NCI-H2196 (cell line): Measurements from ENCODE around the gene PCDH1.

Experiments used
- DNase-seq: peaks from one replicate; lab custom pipeline; 2025; ENCODE audit not compliant: unreplicated experiment; lab: John Stamatoyannopoulos, UW

PCDH1 gene

DNA sequence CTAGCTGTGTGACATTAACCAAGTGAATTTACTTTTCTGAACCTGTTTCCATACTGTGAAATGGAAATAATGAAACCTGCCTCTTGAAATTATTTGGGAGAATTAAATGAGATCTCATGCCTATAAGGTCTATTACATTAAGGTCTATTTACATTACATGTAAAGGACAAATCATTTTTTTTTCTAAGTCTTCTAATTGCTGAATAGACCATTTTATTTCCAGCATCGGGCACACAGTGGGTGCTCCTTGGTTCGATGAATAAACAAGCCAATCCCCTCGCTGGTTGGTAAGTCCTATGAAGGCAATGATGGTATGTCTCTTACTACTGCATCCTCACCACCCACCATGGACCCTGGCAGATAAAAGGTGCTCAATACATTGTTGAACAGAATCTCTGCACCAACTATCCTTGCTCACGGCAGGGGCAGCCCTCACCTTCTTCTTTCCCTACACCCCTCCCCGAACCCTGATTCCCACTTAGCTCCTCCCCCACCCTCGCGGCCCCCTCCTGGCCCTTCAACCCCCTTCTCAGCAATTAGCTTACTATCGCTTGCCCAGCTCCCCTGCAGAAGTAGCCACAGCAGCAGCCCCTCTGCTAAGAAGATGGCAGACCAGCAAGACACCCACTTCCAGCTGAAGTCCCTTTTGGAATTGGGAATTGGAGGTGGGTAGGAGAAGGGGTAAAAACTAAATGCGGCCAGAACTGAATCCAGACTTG lies 3.0 kb downstream of the PCDH1 start:
- no peak for DNase-seq

GRCh38 chr5:141874262-141874964 lies 3.8 kb downstream of the PCDH1 start:
- no peak for DNase-seq

GRCh38 chr5:141873933-141874261 lies 4.3 kb downstream of the PCDH1 start:
- DNase-seq, result no peak

- DNase-seq, result no peak
Measured at GRCh38 chr5:141872496-141873356, 5.5 kb downstream of the PCDH1 start.

GRCh38 chr5:141871870-141872269 lies 6.3 kb downstream of the PCDH1 start:
- DNase-seq, result no peak

DNA sequence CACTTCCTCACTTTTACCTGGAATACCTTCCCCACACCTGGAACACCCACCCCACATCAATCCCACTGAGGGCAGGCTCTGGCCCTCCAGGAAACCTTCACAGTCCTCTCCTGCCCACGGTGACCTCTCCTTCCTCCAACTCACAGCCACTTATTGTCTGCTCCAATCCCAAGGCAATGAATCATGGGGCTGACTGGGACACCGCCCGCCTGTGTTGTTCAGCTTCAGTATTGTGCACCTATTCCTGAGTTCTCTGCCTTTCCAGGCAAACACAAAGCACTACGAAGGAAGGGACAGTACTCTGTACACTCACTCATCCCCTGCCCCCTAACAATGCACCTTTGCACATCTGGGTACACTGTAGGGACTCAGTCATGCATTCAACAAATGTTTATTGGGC lies 7.3 kb downstream of the PCDH1 start:
- no peak for DNase-seq

DNA sequence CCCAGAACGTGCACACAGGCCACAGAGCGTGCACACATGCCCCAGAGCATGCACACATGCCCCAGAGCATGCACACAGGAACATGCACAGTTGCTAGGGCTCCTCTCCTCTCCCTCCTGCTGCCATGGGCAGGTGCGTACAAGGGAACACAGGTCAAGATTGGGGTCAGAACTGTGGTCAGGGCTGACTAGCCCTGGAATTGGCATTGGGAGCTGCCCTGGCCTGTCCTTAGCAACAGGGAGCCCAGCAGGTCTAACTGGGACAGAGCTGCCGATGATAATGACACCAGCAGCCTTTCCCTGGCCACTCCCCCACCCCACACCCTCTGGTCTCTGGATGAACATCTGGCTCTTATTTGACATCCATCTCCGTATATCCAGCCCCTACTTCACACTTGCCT lies 8.0 kb downstream of the PCDH1 start:
- DNase-seq, result peak; percentile 52

DNA sequence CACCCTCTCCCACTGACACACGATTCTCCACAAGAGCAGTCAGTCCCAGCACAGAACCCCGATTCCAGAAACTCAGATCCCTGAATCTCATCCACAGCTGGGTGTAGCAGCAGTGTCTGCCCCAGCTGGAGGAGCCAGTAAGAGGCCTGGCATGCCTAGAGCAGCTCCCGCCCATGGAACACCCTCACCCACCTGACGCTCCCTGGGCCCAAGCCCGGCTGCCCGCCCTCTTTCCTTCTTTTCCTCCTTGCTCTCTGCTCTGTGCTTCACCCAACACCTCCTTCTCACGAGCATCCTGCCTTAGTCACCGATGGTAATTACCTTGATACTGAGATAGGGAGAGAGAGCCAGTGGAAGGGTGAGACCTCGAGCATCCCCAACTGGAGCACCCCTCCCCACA lies 8.7 kb downstream of the PCDH1 start:
- no peak for DNase-seq

- DNase-seq, result no peak
Measured at GRCh38 chr5:141869040-141869439, 9.2 kb downstream of the PCDH1 start.

GRCh38 chr5:141868541-141868940 lies 9.7 kb downstream of the PCDH1 start:
- no peak for DNase-seq

DNA sequence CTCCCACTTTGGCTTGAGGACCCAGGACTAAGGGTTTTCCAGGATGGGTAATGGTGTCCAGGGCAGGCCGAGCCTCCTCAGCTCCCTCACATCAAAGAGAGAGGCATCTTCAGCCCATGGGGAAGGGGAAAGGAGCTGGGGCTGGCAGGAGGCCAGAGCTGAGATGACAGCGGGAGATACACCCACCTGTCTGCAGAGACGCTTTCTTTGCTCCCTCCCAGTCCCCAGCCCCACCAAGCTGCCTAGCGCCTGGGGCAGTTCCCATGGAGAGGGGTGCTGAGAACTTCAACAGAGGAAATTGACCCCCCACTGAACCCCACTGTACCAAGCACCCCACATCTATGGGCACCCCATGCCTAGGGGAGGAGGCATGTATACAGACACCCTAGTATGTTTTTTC lies 10.6 kb downstream of the PCDH1 start:
- DNase-seq, result no peak

DNA sequence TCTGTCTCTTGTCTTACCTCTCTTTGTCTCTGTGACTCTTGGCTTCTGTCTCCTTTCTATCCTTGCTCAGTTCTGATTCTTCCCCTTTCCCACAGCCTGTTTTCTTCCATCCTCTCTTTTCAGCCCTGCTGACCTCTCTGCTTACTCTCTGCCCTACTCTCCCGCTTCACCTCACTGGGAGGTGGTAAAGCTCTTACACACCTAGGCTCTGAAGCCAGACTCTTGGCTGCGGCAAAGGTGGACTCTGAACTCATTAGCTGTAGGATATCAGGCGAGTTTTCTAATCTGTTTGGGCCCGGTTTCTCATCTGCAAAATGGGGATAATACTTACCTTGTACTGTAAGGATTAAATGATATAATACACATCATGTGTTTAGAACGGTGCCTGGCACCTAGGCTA lies 11.1 kb downstream of the PCDH1 start:
- no peak for DNase-seq

- peak; percentile 55 for DNase-seq
Measured at GRCh38 chr5:141866096-141866495, 12.1 kb downstream of the PCDH1 start.

- DNase-seq, result no peak
Measured at GRCh38 chr5:141865406-141865805, 12.8 kb downstream of the PCDH1 start.

DNA sequence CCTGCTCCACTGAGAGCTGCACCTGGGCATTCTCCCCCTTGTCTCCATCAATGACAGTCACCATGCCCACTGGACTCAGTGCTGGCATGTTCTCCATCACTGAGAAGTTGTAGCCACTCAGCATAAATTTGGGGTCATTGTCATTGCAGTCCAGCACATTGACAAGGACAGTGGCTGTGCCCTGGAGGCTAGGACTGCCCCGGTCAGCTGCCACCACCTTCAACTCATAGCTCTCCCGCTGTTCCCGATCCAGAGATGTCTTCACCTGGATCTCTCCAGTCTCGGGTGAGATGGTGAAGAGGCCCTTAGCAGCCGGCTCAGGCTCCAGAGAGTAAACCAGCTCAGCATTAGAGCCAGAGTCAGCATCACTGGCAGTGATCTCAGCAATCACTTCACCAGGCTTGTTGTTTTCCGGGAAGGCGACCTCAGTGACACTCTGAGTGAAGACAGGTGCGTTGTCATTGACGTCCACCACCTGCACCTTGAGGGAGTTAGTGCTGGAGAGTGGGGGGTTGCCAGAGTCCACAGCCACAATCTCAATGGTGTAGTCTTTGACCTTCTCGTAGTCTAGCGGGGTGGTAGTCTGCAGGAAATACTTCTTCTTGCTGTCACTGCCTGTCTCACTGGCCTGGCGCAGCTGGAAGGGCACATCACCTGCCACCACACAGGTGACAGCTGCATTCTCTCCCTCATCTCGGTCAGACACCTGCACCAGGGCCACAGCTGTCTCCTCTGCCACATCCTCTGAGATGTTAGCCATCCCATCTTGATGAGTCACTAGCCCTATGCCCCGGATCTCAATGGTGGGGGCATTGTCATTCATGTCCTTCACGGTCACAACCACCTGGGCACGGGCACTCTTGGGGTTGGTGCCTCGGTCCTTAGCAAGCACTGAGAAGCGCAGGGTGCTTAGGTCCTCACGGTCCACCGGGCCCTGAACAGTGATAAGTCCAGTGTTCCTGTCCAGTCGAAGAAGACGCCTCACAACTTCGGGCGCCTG lies 13.5 kb downstream of the PCDH1 start:
- DNase-seq, result no peak

DNA sequence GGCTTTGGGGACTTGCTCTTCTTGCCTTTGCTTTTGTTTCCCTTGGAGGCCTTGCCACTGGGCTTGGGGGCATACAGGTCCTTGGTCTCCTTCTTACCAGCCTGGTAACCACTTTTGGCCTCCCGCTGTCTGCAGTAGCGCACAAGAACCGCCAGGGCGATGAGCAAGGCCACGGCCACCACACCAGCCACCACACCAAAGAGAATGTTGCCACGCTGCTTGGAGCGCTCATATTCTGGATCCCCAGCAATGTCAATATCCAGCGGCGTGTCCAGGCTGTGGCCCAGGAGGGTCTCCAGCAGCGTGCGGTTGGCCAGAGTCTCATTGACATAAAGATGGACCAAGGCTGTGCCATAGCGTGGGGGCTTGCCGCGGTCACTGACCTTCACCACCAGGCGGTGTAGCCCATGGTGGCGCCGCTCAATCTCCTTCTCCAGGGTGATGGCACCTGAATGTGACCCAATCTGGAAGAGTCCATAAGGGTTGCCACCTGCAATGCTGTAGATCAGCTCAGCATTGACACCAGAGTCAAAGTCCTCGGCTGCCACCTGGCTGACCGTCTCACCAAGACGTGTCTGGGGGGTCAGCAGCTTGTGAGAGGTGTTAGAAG lies 14.5 kb downstream of the PCDH1 start:
- no peak for DNase-seq

DNA sequence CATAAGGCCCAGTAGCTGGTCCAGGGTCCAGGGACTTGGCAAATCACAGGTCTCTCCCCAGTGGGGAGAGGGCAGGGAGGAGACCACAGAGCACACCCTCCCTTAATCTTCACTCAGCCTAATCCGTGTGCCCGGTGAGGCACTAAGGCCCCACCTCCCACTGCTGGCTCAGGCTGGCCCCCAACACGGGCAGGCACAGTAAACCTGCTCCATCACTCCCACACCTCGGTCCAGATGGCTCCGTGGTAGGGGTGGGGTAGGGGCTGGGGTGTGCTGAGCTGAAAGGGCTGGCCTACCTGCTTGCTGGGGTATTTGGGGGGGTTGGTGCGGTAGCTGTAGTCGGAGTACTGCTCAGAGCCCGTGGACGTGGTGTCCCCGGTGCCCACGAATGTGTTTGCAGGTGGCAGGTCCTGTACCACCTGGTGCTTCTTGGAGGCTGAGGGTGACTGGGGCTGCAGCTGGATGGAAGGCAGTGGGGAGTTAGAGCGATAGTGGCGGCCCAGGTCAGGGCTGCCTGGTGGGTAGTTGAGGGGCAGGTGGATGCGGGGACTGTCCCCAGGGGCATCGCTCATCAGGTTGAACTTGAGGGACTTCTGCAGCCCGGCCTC lies 15.2 kb downstream of the PCDH1 start:
- no peak for DNase-seq

- no peak for DNase-seq
Measured at GRCh38 chr5:141861194-141861593, 17.0 kb downstream of the PCDH1 start.

GRCh38 chr5:141858079-141858765 lies 20.0 kb downstream of the PCDH1 start:
- DNase-seq, result peak; percentile 34
